Subcutaneous adipose tissue (tissue), 4 donors: ENCODE measurements around the gene WASF1. TPM values are rescaled to one million over a fixed set of nuclear protein-coding genes. Genes with fewer than 3 reads are reported as not detected.

Experiments
- total RNA-seq, 4 donors: library from RNA; depleted of rRNA; stranded (reverse); fragments of >200 nt; gene quantifications; one replicate each; pipeline ENCODE4 v1.1.0, GENCODE V29; 2016
- TF ChIP-seq, protein P1 (sequence below): fragments of 450-650 bp; IDR thresholded peaks from one replicate; pipeline ENCODE4 v1.5.1; 2016; ENCODE audit warnings: low read depth, mild to moderate bottlenecking, control low read depth, antibody characterized with exemption, moderate library complexity

The WASF1 gene
- total RNA-seq, 4 donors from 2014 or later: 6.8 to 14.4 (median 11.4) TPM

DNA sequence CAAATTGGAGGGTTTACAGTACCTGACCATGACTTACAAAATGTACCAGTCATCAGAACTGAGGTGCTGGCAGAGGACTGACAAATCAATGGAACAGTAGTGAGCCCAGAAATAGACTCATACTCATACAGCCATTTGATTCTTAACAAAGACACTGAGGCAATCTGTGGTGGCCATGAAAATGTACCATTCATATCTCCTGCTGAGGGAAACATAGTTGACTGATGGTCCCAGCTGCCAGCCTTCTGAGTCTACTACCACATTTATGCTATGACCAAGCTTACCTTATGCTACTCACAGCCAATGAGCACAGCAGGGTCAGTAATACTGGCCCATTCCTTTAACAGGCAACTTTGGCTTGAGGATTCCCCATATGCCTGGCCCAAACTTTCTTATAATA is 88.6 kb downstream of the WASF1 start:
- TF ChIP-seq, protein P1, sequence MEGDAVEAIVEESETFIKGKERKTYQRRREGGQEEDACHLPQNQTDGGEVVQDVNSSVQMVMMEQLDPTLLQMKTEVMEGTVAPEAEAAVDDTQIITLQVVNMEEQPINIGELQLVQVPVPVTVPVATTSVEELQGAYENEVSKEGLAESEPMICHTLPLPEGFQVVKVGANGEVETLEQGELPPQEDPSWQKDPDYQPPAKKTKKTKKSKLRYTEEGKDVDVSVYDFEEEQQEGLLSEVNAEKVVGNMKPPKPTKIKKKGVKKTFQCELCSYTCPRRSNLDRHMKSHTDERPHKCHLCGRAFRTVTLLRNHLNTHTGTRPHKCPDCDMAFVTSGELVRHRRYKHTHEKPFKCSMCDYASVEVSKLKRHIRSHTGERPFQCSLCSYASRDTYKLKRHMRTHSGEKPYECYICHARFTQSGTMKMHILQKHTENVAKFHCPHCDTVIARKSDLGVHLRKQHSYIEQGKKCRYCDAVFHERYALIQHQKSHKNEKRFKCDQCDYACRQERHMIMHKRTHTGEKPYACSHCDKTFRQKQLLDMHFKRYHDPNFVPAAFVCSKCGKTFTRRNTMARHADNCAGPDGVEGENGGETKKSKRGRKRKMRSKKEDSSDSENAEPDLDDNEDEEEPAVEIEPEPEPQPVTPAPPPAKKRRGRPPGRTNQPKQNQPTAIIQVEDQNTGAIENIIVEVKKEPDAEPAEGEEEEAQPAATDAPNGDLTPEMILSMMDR: no peak

DNA sequence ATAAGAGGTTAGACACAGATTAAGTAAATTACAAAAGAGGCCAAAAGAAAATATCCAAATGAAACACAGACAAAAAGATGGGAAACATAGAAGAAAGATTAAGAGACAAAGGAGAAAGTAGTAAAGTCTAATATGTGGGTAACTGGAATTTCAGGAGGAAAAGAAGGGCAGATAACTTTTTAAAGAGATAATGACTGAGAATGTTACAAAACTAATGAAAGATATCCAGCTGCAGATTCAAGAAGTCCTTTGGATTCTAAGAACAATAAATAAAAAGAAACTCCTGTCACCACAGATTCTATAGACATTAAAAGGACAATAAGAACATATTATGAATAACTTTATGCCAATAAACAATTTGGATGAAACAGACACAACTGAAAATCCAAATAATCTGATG is 90.1 kb downstream of the WASF1 start:
- TF ChIP-seq, protein P1: no peak

DNA sequence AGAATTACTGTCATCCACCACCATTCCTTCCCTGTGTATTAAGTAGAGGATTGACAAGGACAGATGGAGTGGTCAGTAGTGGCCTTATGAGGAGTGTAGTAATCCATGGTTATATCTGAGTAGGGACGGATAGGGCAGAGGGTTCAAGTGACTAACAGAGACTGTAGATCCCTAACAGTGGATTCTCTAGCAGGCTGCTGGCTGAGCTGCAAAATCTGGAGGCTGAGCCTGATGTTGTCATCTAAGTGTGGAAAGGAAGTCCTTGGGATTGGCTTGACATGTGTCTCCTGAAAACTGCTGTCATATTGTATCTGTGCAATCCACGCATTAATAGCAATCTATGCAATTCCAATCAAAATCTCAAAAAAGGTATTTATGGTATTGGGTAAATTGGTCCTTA is 94.2 kb downstream of the WASF1 start:
- TF ChIP-seq, protein P1: no peak

DNA sequence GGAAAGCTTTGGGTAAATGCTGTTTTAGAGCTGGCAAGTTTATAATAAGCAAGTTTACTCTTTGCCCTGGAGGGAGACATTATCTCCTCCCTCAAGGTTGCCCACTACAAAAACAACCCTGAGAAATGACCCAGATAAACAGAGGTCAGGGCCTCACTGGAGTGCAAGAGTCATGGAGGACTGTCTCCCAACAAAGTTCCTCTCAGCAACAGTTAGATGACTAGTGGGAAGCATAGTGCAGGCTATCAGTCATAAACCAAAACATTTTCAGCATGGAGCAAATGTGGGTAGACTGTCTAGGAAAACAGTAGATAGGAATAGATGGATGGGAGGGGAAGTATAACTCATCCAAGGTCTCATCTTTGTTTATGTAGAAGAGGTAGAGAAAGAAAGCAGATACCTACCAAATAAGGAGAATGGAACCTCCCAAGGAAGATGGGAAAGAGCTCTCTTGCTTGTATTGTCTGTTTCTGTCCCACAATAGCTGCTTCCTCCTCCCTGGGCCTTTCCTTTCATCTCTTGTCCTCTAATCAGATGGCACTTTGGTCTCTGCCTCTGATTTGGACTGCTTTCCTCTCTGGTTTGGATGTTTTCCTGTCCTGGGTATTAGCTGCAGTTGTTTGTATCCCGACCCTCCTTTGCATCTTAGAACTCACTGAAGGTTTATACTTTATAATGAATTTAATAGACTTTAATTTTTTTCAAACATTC is 95.4 kb downstream of the WASF1 start:
- TF ChIP-seq, protein P1: no peak

DNA sequence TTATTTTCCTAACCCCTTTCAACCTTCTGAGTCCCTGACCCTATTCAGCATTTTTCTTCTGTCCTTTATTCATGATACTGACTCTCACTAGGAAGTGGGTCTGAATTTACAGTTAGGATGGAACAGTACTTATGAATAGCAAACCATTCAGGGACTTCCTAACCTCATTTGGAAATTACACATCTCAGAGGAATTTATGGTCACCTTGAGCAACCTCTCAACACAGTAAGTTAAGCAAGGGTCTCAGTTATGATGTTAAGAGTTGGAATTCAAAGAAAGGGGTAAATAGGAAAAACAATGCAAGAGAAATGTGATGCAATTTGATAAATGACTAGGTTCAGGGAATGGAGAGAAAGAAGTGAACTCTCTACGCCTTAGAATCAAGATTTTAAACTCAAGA is 104.1 kb downstream of the WASF1 start:
- TF ChIP-seq, protein P1: no peak

DNA sequence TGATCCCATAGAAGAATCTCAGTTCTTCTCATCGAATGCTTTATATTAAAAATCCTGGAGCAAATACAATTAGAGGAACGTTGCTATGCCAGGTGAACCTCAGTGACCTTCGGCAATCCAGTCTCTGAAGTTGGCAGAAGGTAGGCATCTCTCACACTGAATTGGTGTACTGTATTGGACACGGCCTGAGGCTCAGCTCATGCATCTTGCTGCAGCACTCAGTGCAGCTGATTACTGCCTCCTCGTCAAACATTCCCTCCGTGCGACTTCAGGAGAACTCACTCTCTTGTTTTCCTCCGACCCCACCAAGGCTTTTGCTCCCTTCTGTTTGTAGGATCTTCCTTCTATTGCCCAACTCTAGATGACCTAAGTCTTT is 110.9 kb downstream of the WASF1 start:
- TF ChIP-seq, protein P1: no peak

DNA sequence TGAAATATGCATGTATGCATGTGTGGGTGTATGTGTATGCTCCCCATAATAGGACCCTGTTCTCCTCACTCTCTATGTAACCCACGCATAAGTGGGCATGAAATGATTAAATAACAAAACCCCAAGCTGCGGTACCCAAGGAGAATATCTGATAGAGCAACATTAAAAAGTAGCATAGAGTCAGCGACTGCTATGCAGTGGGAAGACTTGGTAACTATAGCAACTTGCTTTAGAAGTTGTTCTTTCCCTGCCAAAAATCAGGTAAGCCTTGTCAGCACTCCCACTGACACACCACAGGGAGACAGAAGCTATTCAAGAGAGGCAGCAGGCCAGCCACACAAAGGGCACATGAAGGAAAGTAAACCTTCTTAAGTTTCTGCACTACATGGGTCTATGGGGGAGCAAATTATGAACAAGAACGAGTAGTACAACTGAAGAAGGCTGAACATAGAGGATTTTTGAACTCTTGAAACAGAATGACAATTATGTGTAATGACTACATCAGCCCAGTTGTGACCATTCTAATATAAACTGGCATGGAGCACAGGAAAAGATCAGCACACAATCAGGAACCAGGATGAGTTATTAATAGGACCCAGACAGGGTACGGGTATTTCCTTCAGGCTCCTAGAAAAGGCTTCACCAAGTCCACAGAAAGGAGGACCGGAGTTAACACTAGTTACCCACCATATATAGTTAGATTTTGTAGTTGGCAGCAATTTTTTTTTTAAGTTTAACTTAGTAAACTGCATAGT is 111.5 kb downstream of the WASF1 start:
- TF ChIP-seq, protein P1: no peak
